CD14-positive monocyte (primary cell): ENCODE results near the gene CPNE4. TPM values are rescaled to one million over a fixed set of nuclear protein-coding genes. Genes with fewer than 3 reads are reported as not detected.

Source experiments
- DNase-seq, 3 donors: peaks; one replicate each; pipeline ENCODE4 v3.0.0-alpha.2; 2011 to 2022
- H2AFZ ChIP-seq: 2 replicates; pipeline ENCODE4 v1.6.0; 2012; ENCODE audit warnings: mild to moderate bottlenecking, low read depth, low read length, inconsistent platforms; ENCODE audit not compliant: insufficient read depth, poor library complexity, severe bottlenecking
- H3K27ac ChIP-seq, 2 donors: 1 replicate in 1 of 2; 2 replicates in 1 of 2; pipeline ENCODE4 v1.5.1; 2012 to 2013; ENCODE audit warnings: low read length in 2 of 2, control low read depth in 1 of 2, inconsistent platforms in 1 of 2, low read depth in 1 of 2, mild to moderate bottlenecking in 1 of 2
- H3K27me3 ChIP-seq, 2 donors: one replicate each; pipeline versions ENCODE4 v1.6.0 to v1.6.1; 2011 to 2013; ENCODE audit warnings: low read length in 2 of 2; ENCODE audit not compliant: control insufficient read depth in 2 of 2, insufficient read depth in 2 of 2
- H3K36me3 ChIP-seq, 2 donors: replicated peaks in 1 of 2; 1 replicate in 1 of 2; 2 replicates in 1 of 2; pipeline versions ENCODE4 v1.5.1 to v1.6.1; 2012 to 2013; ENCODE audit warnings: low read length in 2 of 2, control low read depth in 1 of 2, inconsistent platforms in 1 of 2, mild to moderate bottlenecking in 1 of 2; ENCODE audit not compliant: insufficient read depth in 2 of 2, control insufficient read depth in 1 of 2
- H3K4me1 ChIP-seq, 2 donors: 1 replicate in 1 of 2; 2 replicates in 1 of 2; pipeline versions ENCODE4 v1.5.1 to v1.6.1; 2012 to 2013; ENCODE audit warnings: low read length in 2 of 2, control low read depth in 1 of 2, inconsistent platforms in 1 of 2, mild to moderate bottlenecking in 1 of 2, moderate library complexity in 1 of 2; ENCODE audit not compliant: insufficient read depth in 2 of 2, control insufficient read depth in 1 of 2
- H3K4me2 ChIP-seq: replicated peaks from 2 replicates; pipeline ENCODE3; 2012; ENCODE audit warnings: low read length, moderate library complexity, mild to moderate bottlenecking; ENCODE audit not compliant: poor library complexity, severe bottlenecking; ENCODE audit errors: extremely low read depth
- H3K4me3 ChIP-seq, 3 experiments: fragments of 200-600 bp in 1 of 3; sonication (generic) in 1 of 3; replicated peaks in 1 of 3; 1 replicate in 2 of 3; 2 replicates in 1 of 3; pipeline ENCODE4 v1.5.1; 2011 to 2013; ENCODE audit warnings: low read length in 3 of 3, mild to moderate bottlenecking in 3 of 3, control low read depth in 2 of 3, low read depth in 2 of 3, inconsistent platforms in 1 of 3, moderate library complexity in 1 of 3
- H3K79me2 ChIP-seq: 2 replicates; pipeline ENCODE4 v1.6.0; 2012; ENCODE audit warnings: mild to moderate bottlenecking, control low read depth, inconsistent platforms, low read length, moderate library complexity; ENCODE audit not compliant: insufficient read depth
- H3K9ac ChIP-seq: 2 replicates; pipeline ENCODE4 v1.6.0; 2017; ENCODE audit warnings: low read length, mild to moderate bottlenecking; ENCODE audit not compliant: insufficient read depth, poor library complexity, severe bottlenecking
- H3K9me3 ChIP-seq, 2 donors: replicated peaks in 1 of 2; 1 replicate in 1 of 2; 2 replicates in 1 of 2; pipeline versions ENCODE4 v1.5.1 to v1.6.1; 2012 to 2013; ENCODE audit warnings: low read length in 2 of 2, control low read depth in 1 of 2; ENCODE audit not compliant: control insufficient read depth in 1 of 2, insufficient read depth in 1 of 2
- H4K20me1 ChIP-seq: 2 replicates; pipeline ENCODE4 v1.6.0; 2012; ENCODE audit warnings: mild to moderate bottlenecking, low read length, control low read depth, moderate library complexity; ENCODE audit not compliant: insufficient read depth
- H3K27ac Mint-ChIP-seq, 7 donors: one replicate each; pipeline ENCODE4 v1.8.0; 2020; ENCODE audit warnings: mild to moderate bottlenecking in 7 of 7, mixed read lengths in 7 of 7, moderate library complexity in 6 of 7, inconsistent platforms in 2 of 7
- H3K27me3 Mint-ChIP-seq, 3 donors: one replicate each; pipeline ENCODE4 v1.8.0; 2021 to 2022; ENCODE audit warnings: low read depth in 3 of 3, mild to moderate bottlenecking in 3 of 3, mixed read lengths in 3 of 3, moderate library complexity in 3 of 3, inconsistent platforms in 1 of 3
- H3K36me3 Mint-ChIP-seq, 2 donors: one replicate each; pipeline ENCODE4 v1.8.0; 2020; ENCODE audit warnings: mixed read lengths in 2 of 2, inconsistent platforms in 1 of 2, mild to moderate bottlenecking in 1 of 2
- H3K4me1 Mint-ChIP-seq: one replicate; pipeline ENCODE4 v1.8.0; 2020; ENCODE audit warnings: mild to moderate bottlenecking, mixed read lengths
- H3K4me3 Mint-ChIP-seq, 2 donors: one replicate each; pipeline ENCODE4 v1.8.0; 2020; ENCODE audit warnings: mild to moderate bottlenecking in 2 of 2, mixed read lengths in 2 of 2, moderate library complexity in 1 of 2
- H3K9me3 Mint-ChIP-seq, 7 donors: one replicate each; pipeline ENCODE4 v1.8.0; 2020 to 2022; ENCODE audit warnings: mixed read lengths in 7 of 7, mild to moderate bottlenecking in 6 of 7, moderate library complexity in 6 of 7, inconsistent platforms in 2 of 7
- CTCF ChIP-seq: fragments of 200-600 bp; IDR thresholded peaks from one replicate; pipeline ENCODE4 v1.8.0; 2022; ENCODE audit warnings: antibody characterized with exemption, mild to moderate bottlenecking
- WGBS: methylation state at CpG from one replicate; pipeline ENCODE4 v1.1.5; 2013; ENCODE audit warnings: missing lambda C conversion rate; ENCODE audit not compliant: insufficient coverage; 5-methylcytosine and 5-hydroxymethylcytosine counted together
- intact Hi-C, 2 donors: fragments of 100-400 bp; cut with micrococcal nuclease; formaldehyde crosslinking; loops; one replicate each; pipeline versions ENCODE4 v1.15.0 to v1.15.1; 2023
- polyA plus RNA-seq, 3 donors: library from polyadenylated mRNA; depleted of rRNA in 1 of 3; unstranded in 2 of 3; stranded (reverse) in 1 of 3; fragments of 300-500 nt in 2 of 3; fragments of >200 nt in 1 of 3; fragmentation: Illumina TruSeq in 2 of 3; gene quantifications; 1 replicate in 2 of 3; 2 replicates in 1 of 3; pipeline ENCODE4 v1.2.3, GENCODE V29; 2012 to 2021

The CPNE4 gene
- polyA plus RNA-seq, 3 donors, result not detected

- Histone ChIP-seq H3K9ac (no peak overlapping the region), H3K27ac (no peak overlapping the region), H3K9me3 (no peaks in the 10 kb centered on the region), H3K4me2 (no peak overlapping the region), H3K36me3 (no peaks in the 10 kb centered on the region), H3K4me3 (no peak overlapping the region), H2AFZ (no peak overlapping the region), H4K20me1 (no peaks in the 10 kb centered on the region), H3K79me2 (no peaks in the 10 kb centered on the region), H3K4me1 (no peaks in the 10 kb centered on the region), H3K27me3 (no peaks in the 10 kb centered on the region)
- WGBS, result 61% methylated on average over 3 of the region's 3 CpGs
- TF ChIP-seq CTCF, result no peak
- Mint-ChIP-seq H3K4me1 (no peaks in the 10 kb centered on the region), H3K9me3 (peaks cover 0 to 4% (median 0%) of the 10 kb centered on the region in 7 donors), H3K27me3 (peaks cover 0 to 2% (median 2%) of the 10 kb centered on the region in 3 donors), H3K4me3 (no peak overlapping the region), H3K27ac (no peak overlapping the region), H3K36me3 (no peaks in the 10 kb centered on the region)
- intact Hi-C loops, result no loop called here
- DNase-seq, result no peak
Measured at GRCh38 chr3:131712662-131713061, 322.2 kb downstream of the CPNE4 start.

GRCh38 chr3:131711114-131711768 lies 323.6 kb downstream of the CPNE4 start:
- 83% methylated on average over 4 of the region's 7 CpGs for WGBS

More at GRCh38 chr3:131711114-131711768, 323.6 kb downstream of the CPNE4 start:
- H3K4me1 ChIP-seq, result no peaks in the 10 kb centered on the region
- H3K27ac Mint-ChIP-seq, result no peak overlapping the region
- peaks cover 0 to 5% (median 0%) of the 10 kb centered on the region in 7 donors for H3K9me3 Mint-ChIP-seq
- no peaks in the 10 kb centered on the region for H3K27me3 ChIP-seq
- no peak overlapping the region for H2AFZ ChIP-seq
- no peaks in the 10 kb centered on the region for H3K36me3 Mint-ChIP-seq
- H3K36me3 ChIP-seq, result no peaks in the 10 kb centered on the region
- H4K20me1 ChIP-seq, result no peaks in the 10 kb centered on the region
- TF ChIP-seq CTCF, result no peak
- no peak overlapping the region for H3K9ac ChIP-seq
- H3K4me2 ChIP-seq, result no peak overlapping the region
- peaks cover 0 to 4% (median 3%) of the 10 kb centered on the region in 3 donors for H3K27me3 Mint-ChIP-seq
- H3K4me1 Mint-ChIP-seq, result no peaks in the 10 kb centered on the region
- H3K4me3 ChIP-seq, result no peak overlapping the region
- intact Hi-C loops, result no loop called here
- no peak for DNase-seq
- H3K27ac ChIP-seq, result no peak overlapping the region
- no peaks in the 10 kb centered on the region for H3K9me3 ChIP-seq
- H3K79me2 ChIP-seq, result no peaks in the 10 kb centered on the region
- no peak overlapping the region for H3K4me3 Mint-ChIP-seq
